Calu3 (cell line): ENCODE data around the gene LDLRAD4. TPM values are rescaled to one million over a fixed set of nuclear protein-coding genes. Genes with fewer than 3 reads are reported as not detected.

Experiments
- BruUV-seq: library from RNA; stranded (reverse); fragments of 400-500 nt; replicated peaks from 2 replicates; lab custom pipeline; 2021; lab: Mats Ljungman, UMichigan
- CTCF ChIA-PET: fragments of 300-600 bp; sonication (Branson Sonifier 250); formaldehyde crosslinking; loops from one replicate; lab custom pipeline; 2022; ENCODE audit warnings: antibody characterized with exemption; lab: Charles Lee
- DNase-seq: peaks from one replicate; pipeline ENCODE4 v3.0.0; 2022
- H3K27ac Mint-ChIP-seq: one replicate; pipeline ENCODE4 v1.8.0; 2022; ENCODE audit warnings: mixed read lengths; ENCODE audit not compliant: unreplicated experiment
- H3K27me3 Mint-ChIP-seq: one replicate; pipeline ENCODE4 v1.8.0; 2022; ENCODE audit warnings: mixed read lengths; ENCODE audit not compliant: unreplicated experiment
- H3K36me3 Mint-ChIP-seq: one replicate; pipeline ENCODE4 v1.8.0; 2022; ENCODE audit warnings: mild to moderate bottlenecking, moderate library complexity, mixed read lengths; ENCODE audit not compliant: insufficient read depth, unreplicated experiment
- H3K4me1 Mint-ChIP-seq: one replicate; pipeline ENCODE4 v1.8.0; 2022; ENCODE audit warnings: mild to moderate bottlenecking, low read depth, mixed read lengths; ENCODE audit not compliant: unreplicated experiment
- H3K4me3 Mint-ChIP-seq: one replicate; pipeline ENCODE4 v1.8.0; 2022; ENCODE audit warnings: mild to moderate bottlenecking, low read depth, moderate library complexity, mixed read lengths; ENCODE audit not compliant: unreplicated experiment
- H3K9me3 Mint-ChIP-seq: one replicate; pipeline ENCODE4 v1.8.0; 2022; ENCODE audit warnings: low read depth, mixed read lengths; ENCODE audit not compliant: unreplicated experiment
- CTCF ChIP-seq: fragments of 200-600 bp; IDR thresholded peaks from one replicate; pipeline ENCODE4 v1.8.0; 2022; ENCODE audit warnings: antibody characterized with exemption; ENCODE audit not compliant: unreplicated experiment
- intact Hi-C: fragments of 100-400 bp; cut with micrococcal nuclease; formaldehyde crosslinking; loops from one replicate; pipeline ENCODE4 v1.10.0; 2022; ENCODE audit not compliant: unreplicated experiment
- total RNA-seq: library from RNA; stranded (reverse); gene quantifications from 2 replicates; pipeline ENCODE4 v1.2.3, GENCODE V29; 2022

LDLRAD4 gene
- total RNA-seq, 1 experiment from 2014 or later, result 0.50 TPM

- Mint-ChIP-seq H3K4me3 (no peak overlapping the region), H3K27ac (no peak overlapping the region), H3K9me3 (no peaks in the 10 kb centered on the region), H3K27me3 (peaks cover 21% of the 10 kb centered on the region), H3K4me1 (no peaks in the 10 kb centered on the region), H3K36me3 (no peaks in the 10 kb centered on the region)
- DNase-seq, result no peak
- BruUV-seq, result no TSS peak
- TF ChIP-seq CTCF, result no peak
- intact Hi-C loops, result no loop called here
- CTCF ChIA-PET, result no interaction called here
These were observed 344.0 kb downstream of the LDLRAD4 start for GRCh38 chr18:13562494-13563029.

- Mint-ChIP-seq H3K4me1 (no peaks in the 10 kb centered on the region), H3K27ac (no peak overlapping the region), H3K36me3 (no peaks in the 10 kb centered on the region), H3K9me3 (no peaks in the 10 kb centered on the region), H3K4me3 (no peak overlapping the region), H3K27me3 (peaks cover 21% of the 10 kb centered on the region)
- BruUV-seq, result no TSS peak
- intact Hi-C loops, result no loop called here
- CTCF ChIA-PET, result interaction anchor here (0.7 kb wide), 1 partner anchor 45 kb away, joined by 3 read pairs; no protein-coding TSS in a partner anchor
- DNase-seq, result no peak
- no peak for TF ChIP-seq CTCF
These were observed 344.8 kb downstream of the LDLRAD4 start for GRCh38 chr18:13563390-13563805.

GRCh38 chr18:13564579-13564978 lies 346.0 kb downstream of the LDLRAD4 start:
- no peaks in the 10 kb centered on the region for H3K36me3 Mint-ChIP-seq
- no peak overlapping the region for H3K27ac Mint-ChIP-seq
- CTCF ChIA-PET, result no interaction called here
- no TSS peak for BruUV-seq
- H3K4me3 Mint-ChIP-seq, result no peak overlapping the region
- peaks cover 21% of the 10 kb centered on the region for H3K27me3 Mint-ChIP-seq
- intact Hi-C loops, result no loop called here
- no peak for DNase-seq
- H3K4me1 Mint-ChIP-seq, result no peaks in the 10 kb centered on the region
- TF ChIP-seq CTCF, result no peak
- no peaks in the 10 kb centered on the region for H3K9me3 Mint-ChIP-seq

- no peaks in the 10 kb centered on the region for H3K9me3 Mint-ChIP-seq
- H3K27me3 Mint-ChIP-seq, result peaks cover 21% of the 10 kb centered on the region
- TF ChIP-seq CTCF, result no peak
- no peaks in the 10 kb centered on the region for H3K4me1 Mint-ChIP-seq
- no peaks in the 10 kb centered on the region for H3K36me3 Mint-ChIP-seq
- CTCF ChIA-PET, result no interaction called here
- H3K27ac Mint-ChIP-seq, result no peak overlapping the region
- DNase-seq, result no peak
- intact Hi-C loops, result no loop called here
- no peak overlapping the region for H3K4me3 Mint-ChIP-seq
- no TSS peak for BruUV-seq
These were observed 346.7 kb downstream of the LDLRAD4 start for GRCh38 chr18:13565228-13565627.
